Pancreas (tissue), 10 donors: ENCODE measurements around the gene SGCD. TPM values are rescaled to one million over a fixed set of nuclear protein-coding genes. Genes with fewer than 3 reads are reported as not detected.

Experiments
- ATAC-seq, 4 donors: fragments of 200-7000 bp; cut with Tn5 transposase; one replicate each; pipeline versions ENCODE4 v1.8.0 to v1.9.1; 2020; ENCODE audit warnings: mild to moderate bottlenecking in 4 of 4, moderate library complexity in 4 of 4
- DNase-seq, 6 donors: peaks; one replicate each; pipeline ENCODE4 v3.0.0-alpha.2; 2020
- FAIRE-seq: peaks from 2 replicates; lab custom pipeline; 2012; peaks lifted over from hg19 to GRCh38; lab: Jason Lieb, UNC
- H3K27ac ChIP-seq, 4 donors: fragments of 200-600 bp; sonication (generic); 1 replicate in 3 of 4; 2 replicates in 1 of 4; pipeline versions ENCODE4 v1.5.0 to v1.8.0; 2020
- H3K27me3 ChIP-seq, 4 donors: fragments of 200-600 bp; one replicate each; pipeline ENCODE4 v1.8.0; 2021
- H3K36me3 ChIP-seq, 3 donors: fragments of 200-600 bp; sonication (generic) in 1 of 3; one replicate each; pipeline versions ENCODE4 v1.5.0 to v1.8.0; 2020 to 2021
- H3K4me1 ChIP-seq, 3 donors: fragments of 200-600 bp; one replicate each; pipeline ENCODE4 v1.8.0; 2021
- H3K4me3 ChIP-seq, 4 donors: fragments of 200-600 bp; sonication (generic) in 2 of 4; one replicate each; pipeline versions ENCODE4 v1.5.0 to v1.8.0; 2020 to 2021
- H3K9me3 ChIP-seq, 4 donors: fragments of 200-600 bp; one replicate each; pipeline ENCODE4 v1.8.0; 2021
- CTCF ChIP-seq, 4 donors: fragments of 200-600 bp; sonication (generic) in 3 of 4; IDR thresholded peaks; one replicate each; pipeline versions ENCODE4 v1.5.0 to v1.8.0; 2021; ENCODE audit warnings: antibody characterized with exemption in 4 of 4
- WGBS, 2 donors: extraction: QIAGEN DNeasy Blood & Tissue Kit; methylation state at CpG; one replicate each; pipeline ENCODE4 v1.1.7; 2013; 5-methylcytosine and 5-hydroxymethylcytosine counted together
- intact Hi-C, 3 donors: fragments of 100-400 bp; cut with DNase I; formaldehyde crosslinking; loops; one replicate each; pipeline versions ENCODE4 v1.11.1 to v1.14.2; 2022
- polyA plus RNA-seq, 2 donors: library from polyadenylated mRNA; stranded (reverse); fragments of 200-250 nt; gene quantifications; one replicate each; pipeline ENCODE4 v1.2.3, GENCODE V29; 2013
- total RNA-seq, 6 donors: library from RNA; stranded (reverse); fragmentation: NEBNext Ultra II Directional in 4 of 6; extraction: Animal tissue kit (Norgen Biotek cat#: 25700) in 4 of 6; gene quantifications; one replicate each; pipeline versions ENCODE4 v1.2.1 to v1.2.4, GENCODE V29; 2021 to 2023
- donor health status: healthy with polysubstance abuse.
- donor health status: DM: no; HTN: no; CAD: no; lungs with moderate emphysema.
- donor health status: DM: no; HTN: no; CAD: no.
- donor health status: control.
- donor health status: control.
- donor health status: Bipolar disorder and iron deficiency.
- donor health status: DM: yes; HTN: yes; CAD: no.
- donor health status: DM: no; HTN: no; CAD: no.
- donor health status: DM: no; HTN: no; CAD: no.
- donor health status: DM: yes; HTN: yes; CAD: no.

Gene SGCD
- total and polyA plus RNA-seq, 8 donors: 0.11 to 1.9 (median 0.35) TPM

GRCh38 chr5:156585999-156586398 is 259.0 kb downstream of the SGCD start:
- no peak for FAIRE-seq
- H3K4me3 ChIP-seq: no peak overlapping the region
- WGBS, 2 donors: 53 to 61% methylated on average over 4 of the region's 4 CpGs

GRCh38 chr5:156587012-156587411 is 260.0 kb downstream of the SGCD start:
- intact Hi-C loops: no loop called here
- H3K27ac ChIP-seq: no peak overlapping the region
- TF ChIP-seq CTCF (IDR thresholded peaks at IDR 0.05): no peak
- 26 to 29% methylated on average over 2 of the region's 2 CpGs for WGBS, 2 donors
- H3K4me1 ChIP-seq: no peaks in the 10 kb centered on the region
- DNase-seq (no peak), FAIRE-seq (no peak), ATAC-seq (no peak)
- no peaks in the 10 kb centered on the region for H3K9me3 ChIP-seq
- no peaks in the 10 kb centered on the region for H3K27me3 ChIP-seq
- H3K4me3 ChIP-seq: no peak overlapping the region
- H3K36me3 ChIP-seq: no peaks in the 10 kb centered on the region

More at GRCh38 chr5:156585999-156586398, 259.0 kb downstream of the SGCD start:
- H3K9me3 ChIP-seq: no peaks in the 10 kb centered on the region
- no peak for TF ChIP-seq CTCF (IDR thresholded peaks at IDR 0.05)
- DNase-seq: no peak
- no peaks in the 10 kb centered on the region for H3K4me1 ChIP-seq
- H3K27ac ChIP-seq: no peak overlapping the region
- intact Hi-C loops: no loop called here
- no peaks in the 10 kb centered on the region for H3K36me3 ChIP-seq
- H3K27me3 ChIP-seq: no peaks in the 10 kb centered on the region
- ATAC-seq: no peak

GRCh38 chr5:156588306-156588705 is 261.3 kb downstream of the SGCD start:
- no peak overlapping the region for H3K27ac ChIP-seq
- no peaks in the 10 kb centered on the region for H3K27me3 ChIP-seq
- no peak for DNase-seq
- H3K9me3 ChIP-seq: no peaks in the 10 kb centered on the region
- no peaks in the 10 kb centered on the region for H3K36me3 ChIP-seq
- no peak for ATAC-seq
- FAIRE-seq: no peak
- no peak for TF ChIP-seq CTCF (IDR thresholded peaks at IDR 0.05)
- intact Hi-C loops: no loop called here
- 64% methylated on average over 2 of the region's 2 CpGs for WGBS, 2 donors
- H3K4me3 ChIP-seq: no peak overlapping the region
- no peaks in the 10 kb centered on the region for H3K4me1 ChIP-seq

- intact Hi-C loops: no loop called here
- ATAC-seq: no peak
- H3K9me3 ChIP-seq: no peaks in the 10 kb centered on the region
- 43 to 55% methylated on average over 4 of the region's 4 CpGs for WGBS, 2 donors
- H3K27me3 ChIP-seq: no peaks in the 10 kb centered on the region
- H3K36me3 ChIP-seq: no peaks in the 10 kb centered on the region
- no peak for FAIRE-seq
- DNase-seq: no peak
- no peaks in the 10 kb centered on the region for H3K4me1 ChIP-seq
- no peak overlapping the region for H3K4me3 ChIP-seq
- TF ChIP-seq CTCF (IDR thresholded peaks at IDR 0.05): no peak
- no peak overlapping the region for H3K27ac ChIP-seq
These were observed 262.4 kb downstream of the SGCD start for GRCh38 chr5:156589104-156589945.

- Histone ChIP-seq H3K27ac (no peak overlapping the region), H3K27me3 (no peaks in the 10 kb centered on the region), H3K9me3 (no peaks in the 10 kb centered on the region), H3K36me3 (no peaks in the 10 kb centered on the region), H3K4me1 (no peaks in the 10 kb centered on the region), H3K4me3 (no peak overlapping the region)
- ATAC-seq (no peak), FAIRE-seq (no peak), DNase-seq (no peak)
- 26 to 55% methylated on average over 4 of the region's 4 CpGs for WGBS, 2 donors
- TF ChIP-seq CTCF (IDR thresholded peaks at IDR 0.05): no peak
- intact Hi-C loops: no loop called here
These were observed 262.9 kb downstream of the SGCD start for GRCh38 chr5:156589946-156590216.
